Lower leg skin (tissue), 3 donors: Measurements from ENCODE around the gene DLG2.
"Not testable (repeated sequence)": the region's sequence is repeated elsewhere in the genome, so short reads cannot be mapped to it uniquely, and the experiment has no call there.

ENCODE experiments used
- CTCF ChIP-seq, 3 donors: fragments of 450-650 bp; IDR thresholded peaks; one replicate each; pipeline ENCODE4 v1.5.1; 2016; ENCODE audit warnings: antibody characterized with exemption in 3 of 3, mild to moderate bottlenecking in 3 of 3, moderate library complexity in 2 of 3
- POLR2A ChIP-seq, 2 donors: fragments of 450-650 bp; IDR thresholded peaks; one replicate each; pipeline ENCODE4 v1.6.1; 2016 to 2017; ENCODE audit warnings: antibody characterized with exemption in 2 of 2, mild to moderate bottlenecking in 1 of 2, moderate library complexity in 1 of 2

- TF ChIP-seq CTCF, POLR2A (IDR thresholded peaks at IDR 0.05): not testable (repeated sequence)
Measured at GRCh38 chr11:84308491-84308890, 1318.7 kb downstream of the DLG2 start.
